ENCODE measurements around the gene HSPA14.

DNA sequence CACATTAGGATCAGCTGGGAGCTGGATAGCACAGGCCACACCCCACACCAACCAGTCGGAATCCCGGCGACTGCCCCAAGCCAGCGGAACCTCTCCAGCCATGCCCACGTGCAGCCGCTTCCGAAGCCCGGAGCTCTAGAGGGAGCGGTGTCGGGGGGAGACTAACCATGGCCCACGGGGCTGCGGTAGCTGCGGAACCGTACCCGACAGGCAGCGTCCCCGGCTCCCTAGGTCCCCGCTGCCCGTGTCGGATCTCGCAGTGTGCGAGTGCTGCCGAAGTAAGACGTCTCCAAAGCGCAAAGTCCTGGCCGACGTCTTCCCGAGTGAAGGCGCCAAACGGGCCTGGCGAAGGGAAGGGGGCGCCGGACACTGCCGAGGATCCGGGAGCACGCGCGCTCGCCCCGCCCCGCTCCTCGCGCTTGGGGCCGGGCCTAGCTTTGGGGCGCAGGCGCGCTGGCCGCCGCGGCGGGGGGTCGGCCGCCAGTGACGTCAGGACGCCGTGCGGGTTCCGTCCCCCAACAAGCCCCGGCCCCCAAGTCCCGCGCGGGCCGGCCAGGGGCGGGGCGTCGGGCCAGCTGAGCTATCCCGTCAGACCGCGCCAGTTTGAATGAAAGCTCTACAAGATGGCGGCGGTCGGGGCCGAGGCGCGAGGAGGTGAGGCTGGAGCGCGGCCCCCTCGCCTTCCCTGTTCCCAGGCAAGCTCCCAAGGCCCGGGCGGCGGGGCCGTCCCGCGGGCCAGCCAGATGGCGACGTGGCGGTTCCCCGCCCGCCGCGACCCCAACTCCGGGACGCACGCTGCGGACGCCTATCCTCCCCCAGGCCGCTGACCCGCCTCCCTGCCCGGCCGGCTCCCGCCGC is 40.4 kb downstream of the HSPA14 start, which contains the start of gene SUV39H2:
- TF ChIP-seq JUNB (IDR thresholded peaks at IDR 0.05): no peak
- peak; percentile 85 for TF ChIP-seq POLR2A (IDR thresholded peaks at IDR 0.05; ENCODE audit: low read length)
- no peak for TF ChIP-seq NFE2L2 (conservative IDR thresholded peaks at IDR 0.05; ENCODE audit: low read length)
- TF ChIP-seq EP300 (IDR thresholded peaks at IDR 0.05): no peak
- TF ChIP-seq BHLHE40 (IDR thresholded peaks at IDR 0.05; ENCODE audit: low read depth, low read length): no peak
- TF ChIP-seq, protein P1, sequence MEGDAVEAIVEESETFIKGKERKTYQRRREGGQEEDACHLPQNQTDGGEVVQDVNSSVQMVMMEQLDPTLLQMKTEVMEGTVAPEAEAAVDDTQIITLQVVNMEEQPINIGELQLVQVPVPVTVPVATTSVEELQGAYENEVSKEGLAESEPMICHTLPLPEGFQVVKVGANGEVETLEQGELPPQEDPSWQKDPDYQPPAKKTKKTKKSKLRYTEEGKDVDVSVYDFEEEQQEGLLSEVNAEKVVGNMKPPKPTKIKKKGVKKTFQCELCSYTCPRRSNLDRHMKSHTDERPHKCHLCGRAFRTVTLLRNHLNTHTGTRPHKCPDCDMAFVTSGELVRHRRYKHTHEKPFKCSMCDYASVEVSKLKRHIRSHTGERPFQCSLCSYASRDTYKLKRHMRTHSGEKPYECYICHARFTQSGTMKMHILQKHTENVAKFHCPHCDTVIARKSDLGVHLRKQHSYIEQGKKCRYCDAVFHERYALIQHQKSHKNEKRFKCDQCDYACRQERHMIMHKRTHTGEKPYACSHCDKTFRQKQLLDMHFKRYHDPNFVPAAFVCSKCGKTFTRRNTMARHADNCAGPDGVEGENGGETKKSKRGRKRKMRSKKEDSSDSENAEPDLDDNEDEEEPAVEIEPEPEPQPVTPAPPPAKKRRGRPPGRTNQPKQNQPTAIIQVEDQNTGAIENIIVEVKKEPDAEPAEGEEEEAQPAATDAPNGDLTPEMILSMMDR (IDR thresholded peaks at IDR 0.05): no peak
- TF ChIP-seq, protein P2, sequence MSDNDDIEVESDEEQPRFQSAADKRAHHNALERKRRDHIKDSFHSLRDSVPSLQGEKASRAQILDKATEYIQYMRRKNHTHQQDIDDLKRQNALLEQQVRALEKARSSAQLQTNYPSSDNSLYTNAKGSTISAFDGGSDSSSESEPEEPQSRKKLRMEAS (IDR thresholded peaks at IDR 0.05): peak; percentile 93
- TF ChIP-seq ESRRA (IDR thresholded peaks at IDR 0.05; ENCODE audit: borderline replicate concordance, low read length): no peak
- no peak for TF ChIP-seq ZFP36 (IDR thresholded peaks at IDR 0.05; ENCODE audit: borderline replicate concordance, partially characterized antibody)
- TF ChIP-seq, protein P3, sequence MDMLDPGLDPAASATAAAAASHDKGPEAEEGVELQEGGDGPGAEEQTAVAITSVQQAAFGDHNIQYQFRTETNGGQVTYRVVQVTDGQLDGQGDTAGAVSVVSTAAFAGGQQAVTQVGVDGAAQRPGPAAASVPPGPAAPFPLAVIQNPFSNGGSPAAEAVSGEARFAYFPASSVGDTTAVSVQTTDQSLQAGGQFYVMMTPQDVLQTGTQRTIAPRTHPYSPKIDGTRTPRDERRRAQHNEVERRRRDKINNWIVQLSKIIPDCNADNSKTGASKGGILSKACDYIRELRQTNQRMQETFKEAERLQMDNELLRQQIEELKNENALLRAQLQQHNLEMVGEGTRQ (IDR thresholded peaks at IDR 0.05): peak; percentile 54; the same call in 1 of the 2 replicates
